GM12875 (cell line): ENCODE data around the gene SOX5.
"Not testable (repeated sequence)": the region's sequence is repeated elsewhere in the genome, so short reads cannot be mapped to it uniquely, and the experiment has no call there.

Experiments
- H3K4me3 ChIP-seq: one replicate; pipeline ENCODE4 v1.5.1; 2011; ENCODE audit warnings: low read depth, low read length, control low read depth
- TF ChIP-seq, protein P1 (sequence below): IDR thresholded peaks from 2 replicates; pipeline ENCODE4 v1.5.1; 2011; ENCODE audit warnings: low read depth, mild to moderate bottlenecking, control low read depth, inconsistent platforms, low read length, moderate library complexity, borderline replicate concordance; ENCODE audit not compliant: insufficient read depth

Gene SOX5

DNA sequence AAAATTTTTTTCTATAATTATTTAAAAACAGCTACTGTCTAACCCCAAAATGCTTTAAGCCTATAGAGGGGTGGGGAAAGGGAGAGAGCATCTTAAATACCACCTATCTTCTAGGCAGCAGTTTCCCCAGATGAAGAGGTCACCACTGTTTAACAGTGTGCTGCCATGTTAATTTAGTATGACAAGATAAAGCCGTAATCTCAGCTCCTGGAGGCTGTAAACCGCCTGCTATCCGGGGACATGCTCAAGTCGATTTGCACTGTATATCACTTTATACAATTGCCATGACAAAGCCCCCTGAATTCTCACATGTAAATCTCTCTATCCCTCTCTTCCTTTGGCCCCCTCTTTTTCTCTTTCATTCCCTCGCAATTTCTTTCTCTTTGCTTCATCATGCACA lies 68.5 kb downstream of the SOX5 start:
- TF ChIP-seq, protein P1, sequence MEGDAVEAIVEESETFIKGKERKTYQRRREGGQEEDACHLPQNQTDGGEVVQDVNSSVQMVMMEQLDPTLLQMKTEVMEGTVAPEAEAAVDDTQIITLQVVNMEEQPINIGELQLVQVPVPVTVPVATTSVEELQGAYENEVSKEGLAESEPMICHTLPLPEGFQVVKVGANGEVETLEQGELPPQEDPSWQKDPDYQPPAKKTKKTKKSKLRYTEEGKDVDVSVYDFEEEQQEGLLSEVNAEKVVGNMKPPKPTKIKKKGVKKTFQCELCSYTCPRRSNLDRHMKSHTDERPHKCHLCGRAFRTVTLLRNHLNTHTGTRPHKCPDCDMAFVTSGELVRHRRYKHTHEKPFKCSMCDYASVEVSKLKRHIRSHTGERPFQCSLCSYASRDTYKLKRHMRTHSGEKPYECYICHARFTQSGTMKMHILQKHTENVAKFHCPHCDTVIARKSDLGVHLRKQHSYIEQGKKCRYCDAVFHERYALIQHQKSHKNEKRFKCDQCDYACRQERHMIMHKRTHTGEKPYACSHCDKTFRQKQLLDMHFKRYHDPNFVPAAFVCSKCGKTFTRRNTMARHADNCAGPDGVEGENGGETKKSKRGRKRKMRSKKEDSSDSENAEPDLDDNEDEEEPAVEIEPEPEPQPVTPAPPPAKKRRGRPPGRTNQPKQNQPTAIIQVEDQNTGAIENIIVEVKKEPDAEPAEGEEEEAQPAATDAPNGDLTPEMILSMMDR, result no peak
- H3K4me3 ChIP-seq, result no peak overlapping the region

DNA sequence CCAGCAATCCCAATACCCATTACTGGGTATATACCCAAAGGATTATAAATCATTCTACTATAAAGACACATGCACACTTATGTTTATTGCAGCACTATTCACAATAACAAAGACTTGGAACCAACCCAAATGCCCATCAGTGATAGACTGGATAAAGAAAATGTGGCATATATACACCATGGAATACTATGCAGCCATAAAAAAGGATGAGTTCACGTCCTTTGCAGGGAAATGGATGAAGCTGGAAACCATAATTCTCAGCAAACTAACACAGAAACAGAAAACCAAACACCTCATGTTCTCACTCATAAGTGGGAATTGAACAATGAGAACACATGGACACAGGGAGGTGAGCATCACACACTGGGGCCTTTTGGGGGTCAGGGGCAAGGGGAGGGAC lies 72.9 kb downstream of the SOX5 start:
- not testable (repeated sequence) for H3K4me3 ChIP-seq

DNA sequence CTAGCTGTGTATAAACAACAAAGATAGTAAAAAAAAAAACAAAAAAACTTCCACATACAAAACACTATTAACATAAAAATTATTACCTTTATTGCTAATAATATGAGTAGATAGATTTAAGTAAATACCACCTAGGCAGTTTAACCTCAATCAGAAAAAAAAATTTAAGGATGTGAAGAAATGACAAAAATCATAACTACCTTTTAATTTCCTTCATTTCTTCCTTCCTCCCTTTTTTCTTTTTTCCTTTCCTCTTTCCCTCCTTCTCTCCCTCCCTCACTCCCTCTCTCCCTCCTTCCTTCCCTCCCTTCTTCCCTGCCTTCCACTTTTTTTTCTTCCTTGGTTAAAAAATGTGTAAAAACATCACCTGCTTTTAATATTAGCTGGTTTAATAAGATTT lies 81.7 kb downstream of the SOX5 start:
- no peak overlapping the region for H3K4me3 ChIP-seq
- TF ChIP-seq, protein P1, result no peak

DNA sequence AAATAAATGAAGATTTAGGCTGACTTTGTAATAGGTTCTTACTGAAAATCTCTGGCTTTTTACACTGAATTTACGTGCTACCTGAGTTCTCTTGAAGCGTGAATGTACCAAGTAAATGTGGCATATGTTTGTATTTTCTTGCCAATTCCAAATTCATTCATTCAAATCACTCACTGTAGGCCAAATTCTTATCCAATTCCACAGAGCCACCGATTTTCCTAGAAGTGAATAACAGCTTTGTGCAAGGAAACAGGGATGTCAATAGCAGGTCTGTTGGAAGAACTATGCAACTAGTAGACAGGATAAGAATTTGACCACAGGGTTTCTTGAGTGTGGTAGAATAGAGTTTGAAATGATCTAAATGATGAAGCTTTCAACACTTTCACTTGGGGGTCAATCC lies 86.8 kb downstream of the SOX5 start:
- TF ChIP-seq, protein P1, result no peak

DNA sequence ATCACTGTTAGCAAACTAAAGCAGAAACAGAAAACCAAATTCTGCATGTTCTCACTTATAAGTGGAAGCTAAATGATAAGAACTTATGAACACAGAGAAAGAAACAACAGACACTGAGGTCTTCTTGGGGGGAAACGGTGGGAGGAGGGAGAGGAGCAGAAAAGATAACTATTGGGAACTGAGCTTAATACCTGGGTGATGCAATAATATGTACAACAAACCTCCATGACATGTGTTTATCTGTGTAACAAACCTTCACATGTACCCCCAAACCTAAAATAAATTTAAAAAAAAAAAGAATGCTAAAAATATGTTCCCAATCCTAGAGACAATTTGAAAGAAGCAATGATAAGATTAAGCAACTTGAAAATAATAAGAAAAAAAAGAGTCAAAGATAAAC lies 89.5 kb downstream of the SOX5 start:
- H3K4me3 ChIP-seq, result no peak overlapping the region
- TF ChIP-seq, protein P1, result no peak

More for the DNA sequence above, 86.8 kb downstream of the SOX5 start:
- H3K4me3 ChIP-seq, result no peak overlapping the region

DNA sequence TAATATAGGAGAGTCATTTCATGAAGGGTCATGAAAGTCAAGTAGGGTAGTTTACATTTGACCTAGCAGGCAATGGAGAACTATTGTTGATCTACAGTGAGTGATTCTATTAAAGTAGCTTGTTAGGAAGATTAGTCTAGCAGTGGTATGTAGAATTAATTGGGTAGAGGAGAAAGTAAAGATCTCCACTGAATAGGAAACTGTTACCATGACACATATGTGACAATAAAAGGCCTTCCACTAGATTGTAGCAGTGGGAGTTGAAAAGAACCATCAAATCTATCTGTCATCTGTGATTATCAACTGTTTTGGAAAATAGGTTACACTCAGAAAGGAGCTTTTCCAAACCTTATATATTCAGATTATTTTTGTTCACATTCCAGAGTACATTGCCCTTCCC lies 92.3 kb downstream of the SOX5 start:
- TF ChIP-seq, protein P1, result no peak
- no peak overlapping the region for H3K4me3 ChIP-seq

DNA sequence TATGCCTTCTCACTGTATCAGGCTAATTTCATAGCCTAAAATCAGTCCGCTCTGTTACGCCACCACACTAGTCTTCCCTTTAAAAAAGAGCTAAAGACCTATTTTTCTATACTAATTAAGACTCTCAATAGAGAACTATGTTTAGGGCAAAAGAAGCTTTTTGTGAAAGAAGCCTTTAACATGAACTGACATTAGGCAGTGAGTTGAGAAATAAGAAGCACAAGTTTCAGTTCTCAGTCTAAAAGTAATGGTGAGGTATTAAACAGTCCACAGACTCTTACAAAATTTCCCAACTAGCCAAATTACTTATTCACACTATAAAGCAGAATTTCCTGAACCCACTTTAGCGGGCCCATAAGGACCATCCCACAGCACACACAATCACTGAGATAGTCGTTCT lies 93.7 kb downstream of the SOX5 start:
- TF ChIP-seq, protein P1, result no peak
- no peak overlapping the region for H3K4me3 ChIP-seq

DNA sequence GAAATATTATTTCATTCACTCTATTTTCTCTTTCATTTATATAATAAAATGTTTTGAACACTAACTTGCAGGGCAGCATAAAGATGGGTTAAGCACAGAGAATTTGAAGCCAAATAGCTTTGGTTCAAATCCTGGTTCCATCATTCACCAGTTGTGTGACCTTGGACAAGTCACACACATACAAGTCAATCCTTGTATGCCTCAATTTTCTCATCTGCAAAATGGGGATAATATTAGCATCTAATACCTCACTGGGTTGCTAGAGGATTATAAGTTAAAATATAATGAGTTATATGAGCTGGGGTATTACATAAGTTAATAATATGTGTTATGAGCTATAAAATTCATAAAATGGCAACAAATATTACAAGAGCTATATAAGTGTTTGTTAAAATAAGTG lies 94.9 kb downstream of the SOX5 start:
- TF ChIP-seq, protein P1, result no peak
- H3K4me3 ChIP-seq, result no peak overlapping the region
